Trophoblast cell (in vitro differentiated cells and primary cell): Measurements from ENCODE around the gene STX2.

ENCODE experiments used
- DNase-seq, 2 donors: peaks; one replicate each; pipeline ENCODE4 v3.0.0-alpha.2; 2016
- H2AFZ ChIP-seq: 2 replicates; pipeline ENCODE4 v1.6.1; 2013; ENCODE audit warnings: low read length, moderate library complexity, mild to moderate bottlenecking; ENCODE audit not compliant: insufficient read depth, poor library complexity
- H2AK5ac ChIP-seq: 2 replicates; pipeline ENCODE4 v1.6.1; 2013; ENCODE audit warnings: mild to moderate bottlenecking, low read length
- H2BK120ac ChIP-seq: 2 replicates; pipeline ENCODE4 v1.6.1; 2013; ENCODE audit warnings: low read length, mild to moderate bottlenecking, moderate library complexity; ENCODE audit not compliant: insufficient read depth, poor library complexity
- H2BK12ac ChIP-seq: 2 replicates; pipeline ENCODE4 v1.6.1; 2013; ENCODE audit warnings: mild to moderate bottlenecking, low read length, moderate library complexity
- H2BK5ac ChIP-seq: 2 replicates; pipeline ENCODE4 v1.6.1; 2013; ENCODE audit warnings: low read length, low read depth, moderate library complexity, mild to moderate bottlenecking; ENCODE audit not compliant: poor library complexity
- H3K14ac ChIP-seq: 2 replicates; pipeline ENCODE4 v1.6.1; 2013; ENCODE audit warnings: mild to moderate bottlenecking, low read length
- H3K18ac ChIP-seq: 2 replicates; pipeline ENCODE4 v1.6.1; 2013; ENCODE audit warnings: mild to moderate bottlenecking, low read length
- H3K23ac ChIP-seq: 2 replicates; pipeline ENCODE4 v1.6.1; 2013; ENCODE audit warnings: low read length
- H3K27ac ChIP-seq: 2 replicates; pipeline ENCODE4 v1.5.1; 2013; ENCODE audit warnings: low read depth, mild to moderate bottlenecking, inconsistent platforms, low read length, moderate library complexity
- H3K27me3 ChIP-seq: 2 replicates; pipeline ENCODE4 v1.6.1; 2013; ENCODE audit warnings: inconsistent platforms, mild to moderate bottlenecking, low read length, moderate library complexity; ENCODE audit not compliant: insufficient read depth
- H3K36me3 ChIP-seq, 2 experiments: 1 replicate in 1 of 2; 2 replicates in 1 of 2; pipeline ENCODE4 v1.6.1; 2013; ENCODE audit warnings: low read length in 2 of 2, mild to moderate bottlenecking in 2 of 2, moderate library complexity in 1 of 2; ENCODE audit not compliant: insufficient read depth in 2 of 2, control insufficient read depth in 1 of 2
- H3K4ac ChIP-seq: 2 replicates; pipeline ENCODE4 v1.6.1; 2013; ENCODE audit warnings: low read depth, mild to moderate bottlenecking, low read length, moderate library complexity
- H3K4me1 ChIP-seq, 2 experiments: 1 replicate in 1 of 2; 2 replicates in 1 of 2; pipeline ENCODE4 v1.6.1; 2013; ENCODE audit warnings: low read length in 2 of 2, mild to moderate bottlenecking in 2 of 2, moderate library complexity in 1 of 2; ENCODE audit not compliant: insufficient read depth in 2 of 2, control insufficient read depth in 1 of 2
- H3K4me2 ChIP-seq: 2 replicates; pipeline ENCODE4 v1.6.1; 2013; ENCODE audit warnings: inconsistent platforms, mild to moderate bottlenecking, low read length, moderate library complexity
- H3K4me3 ChIP-seq: 2 replicates; pipeline ENCODE4 v1.5.1; 2013; ENCODE audit warnings: mild to moderate bottlenecking, low read depth, low read length, inconsistent platforms
- H3K79me1 ChIP-seq: one replicate; pipeline ENCODE4 v1.6.1; 2013; ENCODE audit warnings: low read length
- H3K79me2 ChIP-seq: 2 replicates; pipeline ENCODE4 v1.6.1; 2013; ENCODE audit warnings: low read length, mild to moderate bottlenecking; ENCODE audit not compliant: control insufficient read depth, insufficient read depth, poor library complexity
- H3K9ac ChIP-seq: 2 replicates; pipeline ENCODE4 v1.6.1; 2013; ENCODE audit warnings: mild to moderate bottlenecking, low read length
- H3K9me3 ChIP-seq: 2 replicates; pipeline ENCODE4 v1.6.1; 2013; ENCODE audit warnings: low read depth, mild to moderate bottlenecking, control low read depth, inconsistent platforms, low read length; ENCODE audit not compliant: insufficient read depth
- H4K12ac ChIP-seq: 2 replicates; pipeline ENCODE4 v1.6.1; 2013; ENCODE audit warnings: low read depth, mild to moderate bottlenecking, low read length, moderate library complexity
- H4K8ac ChIP-seq: 2 replicates; pipeline ENCODE4 v1.6.1; 2013; ENCODE audit warnings: low read depth, mild to moderate bottlenecking, low read length, moderate library complexity
- H4K91ac ChIP-seq: one replicate; pipeline ENCODE4 v1.6.1; 2013; ENCODE audit warnings: low read depth, mild to moderate bottlenecking, low read length, moderate library complexity
- WGBS: extraction: QIAGEN DNeasy Blood & Tissue Kit; methylation state at CpG from one replicate; pipeline ENCODE4 v1.1.7; 2013; ENCODE audit warnings: missing lambda C conversion rate; ENCODE audit not compliant: insufficient read length, insufficient coverage; ENCODE audit errors: extremely low coverage; 5-methylcytosine and 5-hydroxymethylcytosine counted together

Gene STX2

DNA sequence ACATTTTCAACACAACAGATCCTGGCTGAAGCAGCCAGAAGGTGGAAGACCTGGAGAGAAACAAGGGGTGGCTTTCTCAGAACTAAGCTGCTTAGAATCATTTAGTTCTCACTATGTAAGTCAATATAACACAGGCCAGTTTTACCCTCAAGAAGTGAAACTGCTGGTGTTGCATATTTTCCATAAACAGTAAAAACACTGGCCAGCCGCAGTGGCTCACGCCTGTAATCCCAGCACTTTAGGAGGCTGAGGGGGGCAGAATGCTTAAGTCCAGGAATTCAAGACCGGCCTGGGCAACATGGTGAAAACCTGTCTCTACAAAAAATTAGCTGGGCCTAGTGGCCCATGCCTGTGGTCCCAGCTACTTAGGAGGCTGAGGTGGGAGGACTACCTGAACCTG, 11.6 kb downstream of the STX2 start:
- Histone ChIP-seq H3K4ac (no peak overlapping the region), H3K4me2 (no peak overlapping the region), H3K4me1 (no peaks in the 10 kb centered on the region), H3K79me1 (no peaks in the 10 kb centered on the region), H4K8ac (no peak overlapping the region), H3K14ac (no peak overlapping the region), H2AK5ac (no peak overlapping the region), H3K36me3 (peaks cover 3 to 5% of the 10 kb centered on the region in 2 experiments), H3K18ac (no peak overlapping the region), H3K9me3 (peaks cover 4% of the 10 kb centered on the region), H2BK120ac (no peak overlapping the region), H3K27me3 (no peaks in the 10 kb centered on the region), H4K12ac (no peak overlapping the region), H3K27ac (no peak overlapping the region), H3K79me2 (no peaks in the 10 kb centered on the region), H3K9ac (no peak overlapping the region), H2BK12ac (no peak overlapping the region), H2BK5ac (no peak overlapping the region), H4K91ac (no peak overlapping the region), H2AFZ (no peak overlapping the region), H3K4me3 (no peak overlapping the region), H3K23ac (no peak overlapping the region)
- no peak for DNase-seq
- WGBS: no CpG with 5 or more reads among the region's 3 CpGs

DNA sequence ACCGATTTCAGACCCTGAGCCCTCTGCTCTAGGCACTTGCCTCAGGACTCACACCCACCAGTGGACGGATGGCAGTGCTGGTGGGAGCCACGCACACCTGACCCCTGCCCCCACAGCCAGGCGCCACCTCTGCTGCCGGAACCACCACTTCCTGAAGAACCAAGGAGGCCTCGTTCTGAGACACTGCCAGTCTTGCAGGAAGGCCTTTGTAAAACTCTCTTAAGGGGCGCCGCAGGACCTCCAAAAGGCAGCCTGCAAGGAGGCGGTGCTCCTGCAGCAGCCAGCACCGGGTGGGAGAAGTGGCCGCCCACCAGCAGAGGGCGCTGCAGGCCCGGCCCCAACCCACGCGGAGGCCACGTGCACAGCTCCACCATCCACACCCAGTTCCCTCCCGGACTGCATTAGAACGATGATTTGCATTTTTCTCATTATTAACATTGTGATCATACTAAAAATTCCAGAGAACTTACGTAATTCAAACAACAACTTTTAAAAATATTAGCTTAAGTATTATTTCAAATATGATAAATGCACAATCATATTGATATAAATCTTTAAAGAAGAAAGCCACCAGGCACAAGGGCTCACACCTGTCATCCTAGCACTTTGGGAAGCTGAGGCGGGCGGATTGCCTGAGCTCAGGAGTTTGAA, 12.8 kb downstream of the STX2 start:
- Histone ChIP-seq H2BK12ac (no peak overlapping the region), H3K36me3 (peaks cover 3 to 8% of the 10 kb centered on the region in 2 experiments), H4K12ac (no peak overlapping the region), H3K4me2 (no peak overlapping the region), H4K91ac (no peak overlapping the region), H3K18ac (no peak overlapping the region), H3K27ac (no peak overlapping the region), H3K4me3 (no peak overlapping the region), H3K9me3 (peaks cover 4% of the 10 kb centered on the region), H2BK5ac (no peak overlapping the region), H3K79me2 (no peaks in the 10 kb centered on the region), H4K8ac (no peak overlapping the region), H3K4ac (no peak overlapping the region), H3K14ac (no peak overlapping the region), H3K9ac (no peak overlapping the region), H3K27me3 (no peaks in the 10 kb centered on the region), H2AFZ (no peak overlapping the region), H2BK120ac (no peak overlapping the region), H3K4me1 (no peaks in the 10 kb centered on the region), H3K79me1 (no peaks in the 10 kb centered on the region), H2AK5ac (no peak overlapping the region), H3K23ac (no peak overlapping the region)
- peak; percentile 69 to 91 for DNase-seq
- 100% methylated on average over 1 of the region's 21 CpGs for WGBS

DNA sequence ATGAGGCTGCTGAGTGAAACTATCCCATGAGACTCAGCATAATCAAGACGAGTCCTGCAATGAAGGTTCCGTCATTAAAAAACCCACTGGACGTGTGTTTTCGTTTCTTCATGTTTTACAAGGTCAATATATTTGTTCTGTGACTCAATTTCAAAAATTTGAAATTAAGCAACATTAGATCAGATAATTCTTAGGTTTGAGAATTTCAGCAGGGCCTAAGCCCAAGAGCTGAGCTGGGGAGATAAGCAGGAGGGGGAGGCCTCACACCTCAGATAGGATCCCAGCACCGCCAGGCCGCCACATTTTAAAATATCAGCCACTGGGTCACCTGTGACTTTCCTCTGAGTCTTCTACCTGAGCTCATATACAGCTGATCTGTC, 13.3 kb downstream of the STX2 start:
- no peak overlapping the region for H2AFZ ChIP-seq
- H3K14ac ChIP-seq: no peak overlapping the region
- H3K4me2 ChIP-seq: no peak overlapping the region
- H2BK120ac ChIP-seq: no peak overlapping the region
- peaks cover 3 to 10% of the 10 kb centered on the region in 2 experiments for H3K36me3 ChIP-seq
- H3K9ac ChIP-seq: no peak overlapping the region
- WGBS: no CpG with 5 or more reads among the region's 6 CpGs
- no peak overlapping the region for H4K12ac ChIP-seq
- no peak overlapping the region for H4K91ac ChIP-seq
- H4K8ac ChIP-seq: no peak overlapping the region
- no peak overlapping the region for H3K4me3 ChIP-seq
- no peaks in the 10 kb centered on the region for H3K79me2 ChIP-seq
- no peak overlapping the region for H3K27ac ChIP-seq
- no peaks in the 10 kb centered on the region for H3K4me1 ChIP-seq
- H2BK5ac ChIP-seq: no peak overlapping the region
- no peaks in the 10 kb centered on the region for H3K27me3 ChIP-seq
- no peaks in the 10 kb centered on the region for H3K79me1 ChIP-seq
- no peak overlapping the region for H3K4ac ChIP-seq
- peaks cover 4% of the 10 kb centered on the region for H3K9me3 ChIP-seq
- H2BK12ac ChIP-seq: no peak overlapping the region
- H2AK5ac ChIP-seq: no peak overlapping the region
- H3K23ac ChIP-seq: no peak overlapping the region
- no peak overlapping the region for H3K18ac ChIP-seq
- DNase-seq: peak; percentile 11 to 57

- H3K9me3 ChIP-seq: no peaks in the 10 kb centered on the region
- no peak overlapping the region for H3K27ac ChIP-seq
- peak overlapping the region; percentile 36 for H4K12ac ChIP-seq
- H3K27me3 ChIP-seq: no peaks in the 10 kb centered on the region
- WGBS: 100% methylated on average over 1 of the region's 12 CpGs
- H3K79me1 ChIP-seq: peaks cover 3% of the 10 kb centered on the region
- peaks cover 20% of the 10 kb centered on the region in 2 experiments for H3K4me1 ChIP-seq
- no peak overlapping the region for H2BK12ac ChIP-seq
- no peak overlapping the region for H3K14ac ChIP-seq
- no peak overlapping the region for H3K4me2 ChIP-seq
- no peak overlapping the region for H4K91ac ChIP-seq
- no peaks in the 10 kb centered on the region for H3K79me2 ChIP-seq
- H2BK120ac ChIP-seq: no peak overlapping the region
- H3K23ac ChIP-seq: no peak overlapping the region
- H3K36me3 ChIP-seq: peaks cover 3 to 10% of the 10 kb centered on the region in 2 experiments
- no peak overlapping the region for H3K9ac ChIP-seq
- no peak overlapping the region for H2AK5ac ChIP-seq
- H3K18ac ChIP-seq: no peak overlapping the region
- no peak overlapping the region for H3K4ac ChIP-seq
- H4K8ac ChIP-seq: no peak overlapping the region
- H3K4me3 ChIP-seq: no peak overlapping the region
- no peak overlapping the region for H2AFZ ChIP-seq
- no peak for DNase-seq
- H2BK5ac ChIP-seq: no peak overlapping the region
Measured at GRCh38 chr12:130819681-130820080, 19.4 kb downstream of the STX2 start.
